GM19463 (cell line): ENCODE data around the gene SMNDC1.

Source experiments
- ATAC-seq: cut with Tn5 transposase; IDR thresholded peaks from one replicate; pipeline ENCODE4 v1.9.1; 2021; ENCODE audit warnings: mild to moderate bottlenecking, moderate library complexity; ENCODE audit not compliant: unreplicated experiment

SMNDC1 gene

GRCh38 chr10:110330675-110331074 is 26.0 kb upstream of the SMNDC1 start:
- ATAC-seq, result no peak

DNA sequence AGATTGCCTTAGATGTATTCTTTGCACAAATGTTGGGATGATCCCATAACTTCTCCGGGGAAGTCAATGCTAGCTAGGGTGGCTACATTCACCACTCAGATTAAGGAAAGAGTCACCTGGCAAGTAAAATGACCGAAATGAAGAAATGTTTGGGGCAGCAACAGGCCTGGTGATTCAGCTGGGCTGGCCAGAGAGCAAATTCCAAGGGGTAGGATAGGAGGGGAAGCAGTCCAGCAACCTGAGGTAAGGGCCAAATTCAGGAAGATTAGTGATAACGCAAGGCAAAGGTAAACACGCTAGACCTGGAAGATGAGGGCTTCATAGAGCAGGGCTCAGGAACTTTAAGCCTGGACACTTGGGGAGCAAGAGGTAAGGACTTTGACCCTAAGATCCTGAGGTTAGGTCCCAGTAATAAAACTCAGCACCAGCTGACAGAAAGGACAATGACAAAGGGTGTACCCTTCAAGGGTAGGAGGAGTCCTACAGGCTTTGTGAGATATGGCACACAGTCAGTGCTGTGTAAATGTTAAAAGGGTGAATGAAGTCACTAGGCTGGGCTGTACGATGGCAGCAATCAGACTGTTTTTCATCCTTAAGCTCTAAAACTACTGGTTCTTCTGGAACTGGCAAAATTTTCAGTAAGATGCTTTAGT is 22.7 kb upstream of the SMNDC1 start:
- ATAC-seq, result no peak

DNA sequence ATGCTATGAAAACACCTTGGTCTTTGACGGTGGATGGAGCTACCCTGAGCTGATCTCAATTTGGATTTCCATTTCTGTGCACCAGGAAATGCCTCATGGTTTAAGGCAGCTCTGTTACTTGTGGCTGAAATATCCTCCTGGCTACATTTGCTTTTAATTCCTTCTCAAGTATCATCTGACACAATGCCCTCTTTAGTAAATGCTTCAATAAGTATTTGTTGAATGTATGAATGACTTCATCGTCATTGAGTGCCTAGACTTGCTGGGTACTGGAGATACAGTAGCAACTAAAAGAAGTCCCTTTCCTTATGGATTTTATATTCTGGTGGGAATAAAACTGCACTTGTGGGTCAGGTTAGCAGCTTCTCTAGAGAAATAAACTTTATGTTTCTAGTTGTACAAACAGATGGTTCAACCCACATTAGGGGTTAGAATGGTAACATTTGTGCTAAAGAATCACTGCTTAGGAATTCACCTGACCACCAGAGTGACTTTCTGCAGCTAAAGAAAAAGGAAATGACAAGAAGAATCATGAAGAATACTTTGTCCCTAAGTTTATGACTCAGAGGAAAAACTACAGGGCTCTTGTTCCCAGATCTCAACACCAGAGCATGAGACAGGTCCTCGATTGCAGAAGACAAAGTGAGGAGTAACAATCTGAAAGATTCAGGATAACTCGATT is 21.8 kb upstream of the SMNDC1 start:
- peak; percentile 34 for ATAC-seq

GRCh38 chr10:110324805-110325280 is 20.1 kb upstream of the SMNDC1 start:
- peak; percentile 60 for ATAC-seq

- peak; percentile 56 for ATAC-seq
These were observed 19.6 kb upstream of the SMNDC1 start for GRCh38 chr10:110324201-110324804.

DNA sequence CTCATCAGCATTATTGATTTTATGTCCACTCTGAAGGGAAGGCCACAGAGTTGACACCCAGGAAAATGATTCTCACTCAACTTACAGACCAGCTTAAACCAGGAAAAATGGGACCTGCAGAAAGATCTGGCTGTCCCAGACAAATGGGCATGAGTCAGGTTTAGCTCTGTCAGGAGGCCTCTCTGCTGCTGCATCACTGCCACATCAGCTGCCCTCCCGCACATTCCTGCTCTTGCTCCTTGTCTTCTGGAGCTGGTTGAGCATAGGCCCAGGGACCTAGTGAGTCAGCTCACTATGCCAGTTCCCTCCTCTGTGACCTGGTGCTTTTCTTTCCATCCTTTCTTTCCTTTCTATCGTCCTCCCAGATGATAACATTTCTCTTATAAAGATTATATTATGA is 18.8 kb upstream of the SMNDC1 start:
- no peak for ATAC-seq

DNA sequence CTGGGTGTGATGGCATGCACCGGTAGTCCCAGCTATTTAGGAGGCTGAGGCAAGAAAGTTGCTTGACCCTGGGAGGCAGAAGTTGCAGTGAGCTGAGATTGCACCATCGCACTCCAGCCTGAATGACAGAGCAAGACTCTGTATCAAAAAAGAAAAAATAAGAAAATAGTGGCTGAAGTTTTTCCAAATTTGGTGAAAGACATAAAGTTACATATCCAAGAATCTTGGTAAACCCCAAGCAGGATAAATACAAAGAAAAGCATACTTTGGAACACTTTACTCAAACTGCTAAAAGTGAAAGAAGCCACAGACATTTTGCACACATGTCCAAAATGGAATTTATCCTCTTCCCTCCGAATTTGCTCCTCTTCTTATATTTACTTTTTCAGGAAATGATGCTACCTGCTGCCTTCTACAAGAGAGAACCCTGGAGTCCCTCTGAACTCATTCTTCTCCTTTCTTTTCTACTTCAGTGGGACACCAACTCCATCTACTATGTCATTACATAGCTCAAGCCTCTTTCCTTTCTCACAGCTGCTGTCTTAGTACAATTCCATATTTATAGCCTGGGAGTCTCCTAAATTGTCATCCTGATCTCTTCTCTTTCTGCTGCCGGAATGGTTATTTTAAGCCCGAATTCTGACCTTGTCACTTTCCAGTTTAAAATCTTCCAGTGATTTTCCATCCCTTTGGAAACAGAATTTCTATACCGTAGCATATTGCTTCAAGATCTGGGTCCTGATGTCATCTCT is 17.3 kb upstream of the SMNDC1 start:
- ATAC-seq, result no peak

DNA sequence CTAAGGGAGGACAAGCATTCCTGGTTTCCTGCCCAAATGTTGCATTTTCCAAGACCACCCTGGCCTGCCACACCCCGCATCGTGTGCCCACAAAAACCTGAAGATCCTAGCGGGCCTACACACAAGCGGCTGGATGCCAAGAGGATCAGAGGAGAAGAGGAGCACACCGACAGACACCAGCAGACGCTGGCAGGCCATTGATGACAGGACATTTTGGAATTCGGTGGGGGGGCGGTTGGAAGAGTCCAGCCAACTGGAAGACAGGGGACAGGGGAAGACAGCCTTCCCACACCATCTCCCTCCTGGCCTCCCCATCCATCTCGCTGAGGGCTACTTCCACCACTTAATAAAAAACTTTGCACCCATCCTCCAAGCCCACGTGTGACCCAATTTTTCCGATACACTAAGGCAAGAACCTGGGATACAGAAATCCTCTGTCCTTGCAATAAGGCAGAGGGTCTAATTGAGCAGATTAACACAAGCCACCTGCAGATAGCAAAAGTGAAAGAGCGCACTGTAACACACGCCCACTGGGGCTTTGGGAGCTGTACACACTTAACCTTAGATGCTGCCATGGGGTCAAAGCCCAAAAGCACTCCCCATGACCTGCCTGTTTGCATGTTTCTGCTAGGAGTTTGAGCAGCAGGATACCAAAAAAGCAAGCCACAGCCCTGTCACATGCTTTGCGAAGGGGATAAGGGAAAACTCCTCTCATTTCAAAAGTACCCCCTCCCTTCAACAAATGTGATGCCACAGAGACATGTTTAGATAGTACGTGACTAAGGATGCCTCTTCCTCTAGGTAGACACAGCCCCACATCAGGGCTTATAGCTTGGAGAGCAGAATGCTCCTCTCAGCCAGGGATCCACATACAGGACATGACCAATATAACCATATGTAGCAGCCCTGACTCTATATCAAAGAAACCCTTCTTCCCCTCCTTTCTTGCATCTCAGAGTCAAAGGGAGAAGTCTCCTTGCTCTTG is 13.4 kb upstream of the SMNDC1 start:
- peak; percentile 84 for ATAC-seq

DNA sequence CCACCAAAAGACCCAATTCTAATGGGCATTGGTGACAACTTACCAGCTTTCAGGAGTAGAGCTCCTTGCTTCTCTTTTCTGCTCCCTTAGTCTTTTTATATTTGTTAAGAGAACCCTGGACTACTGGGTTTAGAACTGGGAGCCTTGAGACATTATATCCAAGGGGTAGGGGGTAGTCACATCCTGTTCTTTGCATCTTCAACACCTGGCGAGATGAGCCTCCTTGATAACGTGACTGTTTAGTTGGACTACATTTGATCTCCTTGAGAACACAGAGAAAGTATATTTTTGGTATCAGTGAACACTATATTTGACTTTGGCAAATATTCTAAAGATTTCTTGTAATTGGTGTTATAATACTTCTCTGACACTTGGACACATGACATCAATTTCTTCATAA is 9.0 kb upstream of the SMNDC1 start:
- no peak for ATAC-seq

- no peak for ATAC-seq
These were observed 7.5 kb upstream of the SMNDC1 start for GRCh38 chr10:110312206-110312605.

DNA sequence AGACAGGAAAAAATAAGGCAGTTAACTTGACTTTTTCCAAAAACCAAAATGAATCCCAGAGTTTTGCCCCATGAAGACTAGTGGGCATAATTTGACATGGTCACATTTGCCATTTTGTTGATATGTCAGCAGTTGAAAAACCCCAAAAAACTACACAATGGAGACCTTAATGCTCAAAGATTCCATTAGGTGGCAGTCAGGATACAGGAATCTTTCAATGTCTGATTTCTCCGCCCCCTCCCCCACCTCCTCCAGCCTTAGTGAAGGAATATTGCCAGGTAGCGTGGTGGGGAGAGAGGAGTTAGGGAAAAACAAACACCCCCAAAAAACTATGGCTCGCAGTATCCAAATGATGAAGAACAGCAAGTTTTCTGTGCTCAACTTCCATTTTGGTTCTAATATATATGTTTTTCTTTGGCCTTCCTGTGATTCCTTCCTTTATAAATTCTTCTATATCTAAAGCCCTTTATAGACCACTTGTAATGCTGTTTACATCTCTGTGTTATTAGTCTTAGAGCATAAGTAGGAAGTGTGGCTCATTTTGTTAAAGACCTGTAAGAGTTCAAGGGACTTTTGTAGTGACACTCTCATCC is 6.7 kb upstream of the SMNDC1 start:
- peak; percentile 56 for ATAC-seq

- no peak for ATAC-seq
These were observed 6.0 kb upstream of the SMNDC1 start for GRCh38 chr10:110310741-110311140.

GRCh38 chr10:110307805-110308204 is 3.1 kb upstream of the SMNDC1 start:
- no peak for ATAC-seq

DNA sequence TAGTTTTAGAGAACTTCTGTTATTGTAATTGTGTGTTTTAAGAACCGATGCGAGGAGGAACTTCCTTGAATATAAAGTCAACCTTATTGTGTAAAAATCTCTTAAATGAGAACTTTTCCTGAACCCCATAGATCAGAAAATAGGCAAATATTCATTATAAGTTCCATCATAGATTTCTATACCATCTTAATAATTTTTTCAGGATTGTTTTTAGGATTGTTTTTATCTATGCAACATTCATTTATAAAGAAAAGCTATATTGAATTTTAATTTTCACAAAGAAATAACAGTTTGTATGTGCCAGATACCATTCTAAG is 1.7 kb upstream of the SMNDC1 start:
- ATAC-seq, result no peak

DNA sequence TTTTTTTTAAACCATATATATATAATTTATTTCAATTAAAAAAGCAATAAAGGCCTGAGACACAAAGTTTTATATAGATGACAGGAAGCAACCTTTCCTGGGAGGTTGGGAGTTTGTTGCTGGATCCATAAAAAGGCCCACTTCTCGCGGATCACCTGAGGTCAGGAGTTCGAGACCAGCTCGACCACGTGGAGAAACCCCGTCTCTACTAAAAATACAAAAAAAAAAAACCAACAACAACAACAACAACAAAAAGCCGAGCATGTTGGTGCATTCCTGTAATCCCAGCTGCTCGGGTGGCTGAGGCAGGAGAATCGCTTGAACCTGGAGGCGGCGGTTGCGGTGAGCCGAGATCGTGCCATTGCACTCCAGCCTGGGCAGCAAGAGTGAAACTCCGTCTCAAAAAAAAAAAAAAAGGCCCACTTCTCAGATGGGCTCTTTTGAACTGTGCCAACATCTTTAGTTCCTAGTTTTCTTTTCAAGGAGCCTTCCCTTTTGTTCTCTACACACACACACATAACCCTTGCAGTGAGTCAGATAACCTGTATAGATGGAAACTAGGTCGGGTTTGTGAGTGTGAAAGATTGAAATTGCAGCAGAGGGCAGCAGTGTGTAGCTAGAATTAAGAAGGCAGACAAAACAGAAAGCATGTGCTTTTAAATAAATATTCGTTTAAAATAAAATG is 1.2 kb upstream of the SMNDC1 start:
- ATAC-seq, result peak; percentile 30

- peak; percentile 35 for ATAC-seq
These were observed 333 bp downstream of the SMNDC1 start for GRCh38 chr10:110304394-110304779.

GRCh38 chr10:110303681-110304080 is 1.0 kb downstream of the SMNDC1 start:
- no peak for ATAC-seq

DNA sequence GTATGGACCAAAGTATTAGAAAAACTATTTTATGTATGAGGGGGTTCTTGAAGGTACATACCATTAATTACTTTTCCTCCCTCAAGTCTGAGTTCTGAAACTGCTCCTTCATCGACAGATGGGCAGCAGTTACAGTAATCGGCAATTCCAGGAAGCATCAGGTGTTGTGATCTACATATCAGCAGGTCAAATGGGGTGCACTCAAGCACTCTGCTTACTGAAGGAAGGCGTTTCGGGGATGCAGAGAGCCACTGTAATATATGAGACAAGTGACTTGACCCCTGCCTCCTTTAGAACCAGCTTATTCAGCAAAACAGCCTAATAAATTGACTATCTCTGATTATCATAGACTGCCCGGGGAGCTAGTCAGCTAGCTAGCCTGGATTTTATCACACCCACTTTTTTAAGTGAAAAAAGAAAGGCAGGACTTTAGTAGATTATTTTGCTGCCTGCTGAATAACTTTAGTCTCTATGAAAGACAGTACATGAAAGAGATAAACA is 4.2 kb downstream of the SMNDC1 start:
- ATAC-seq, result no peak

GRCh38 chr10:110296966-110297365 is 7.8 kb downstream of the SMNDC1 start:
- no peak for ATAC-seq
